ENCODE data around the gene TBXA2R.

Gene TBXA2R

DNA sequence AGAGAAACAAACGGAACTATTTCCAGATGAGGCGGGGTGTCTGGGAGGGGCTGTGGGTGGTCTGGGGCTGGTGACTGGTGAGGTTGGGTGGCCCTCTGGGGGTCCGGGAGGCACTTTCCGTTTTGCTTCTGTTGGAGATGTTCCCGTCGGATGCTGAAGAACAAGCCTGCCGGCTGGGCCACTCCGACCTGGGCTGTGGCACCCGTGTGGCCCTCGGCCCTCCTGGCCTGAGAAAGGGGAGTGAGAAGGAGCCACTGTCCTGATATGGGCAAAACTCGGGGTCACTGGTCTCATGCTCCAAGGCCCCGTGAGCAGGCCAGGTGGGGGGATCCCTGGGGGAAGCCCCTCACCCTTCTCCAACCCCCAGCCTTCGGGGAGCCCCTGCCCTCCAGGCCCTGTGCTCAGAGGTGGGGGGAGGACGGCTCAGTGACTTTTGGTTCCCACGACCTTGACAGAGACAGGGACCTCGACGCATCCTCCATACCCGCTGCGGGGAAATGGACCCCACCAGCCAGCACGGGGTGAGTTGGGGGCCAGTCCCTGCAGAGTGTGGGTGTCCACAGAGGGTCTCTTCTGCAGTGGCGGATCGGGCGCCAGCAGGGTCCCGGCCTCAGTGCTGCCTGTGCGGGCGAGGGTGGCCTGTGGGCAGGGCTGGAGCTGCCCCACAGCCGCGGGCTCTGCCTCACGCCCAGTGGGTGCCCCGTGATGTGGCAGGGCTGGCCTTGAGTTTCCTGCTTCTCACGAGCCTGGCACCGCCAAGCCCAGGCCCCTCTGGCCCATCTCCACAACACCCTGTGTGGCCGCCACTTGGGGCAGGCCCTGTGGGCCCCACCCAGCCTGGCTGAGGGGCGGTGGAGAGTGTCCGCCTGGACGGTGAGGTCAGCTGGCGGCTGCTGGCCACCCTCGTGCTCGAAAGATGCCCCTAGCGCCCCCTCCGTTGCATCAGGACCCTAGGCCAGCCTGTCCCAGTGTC is 4.4 kb upstream of the TBXA2R start:
- Histone ChIP-seq H3K79me2 (ENCODE audit: insufficient read depth, low read length) (no peaks in the 10 kb centered on the region), H3K4me2 (ENCODE audit: low read depth, low read length, poor library complexity, severe bottlenecking) (no peak overlapping the region), H3K4me1 (ENCODE audit: insufficient read depth, low read length, poor library complexity, severe bottlenecking) (no peaks in the 10 kb centered on the region), H3K9me2 (replicated peaks; ENCODE audit: low read depth, low read length) (no peaks in the 10 kb centered on the region), H3F3A (ENCODE audit: low read depth) (no peaks in the 10 kb centered on the region), H3K9me3 (ENCODE audit: insufficient read depth, low read depth, low read length) (no peaks in the 10 kb centered on the region), H3K27me3 (ENCODE audit: insufficient read depth, low read length, poor library complexity, severe bottlenecking) (no peaks in the 10 kb centered on the region), H3K9ac (ENCODE audit: low read depth, low read length, poor library complexity, severe bottlenecking) (no peak overlapping the region), H3K4me3 (ENCODE audit: low read length, poor library complexity, severe bottlenecking) (no peak overlapping the region), H4K20me1 (ENCODE audit: insufficient read depth, low read length, poor library complexity, severe bottlenecking) (no peaks in the 10 kb centered on the region), H2AFZ (ENCODE audit: low read length) (no peak overlapping the region), H3K36me3 (ENCODE audit: insufficient read depth, low read length) (peaks cover 7% of the 10 kb centered on the region; the same call in 1 of the 2 replicates)
- TF ChIP-seq EZH2phosphoT487 (IDR thresholded peaks at IDR 0.05; ENCODE audit: borderline replicate concordance) = no peak
- TF ChIP-seq, protein P1, sequence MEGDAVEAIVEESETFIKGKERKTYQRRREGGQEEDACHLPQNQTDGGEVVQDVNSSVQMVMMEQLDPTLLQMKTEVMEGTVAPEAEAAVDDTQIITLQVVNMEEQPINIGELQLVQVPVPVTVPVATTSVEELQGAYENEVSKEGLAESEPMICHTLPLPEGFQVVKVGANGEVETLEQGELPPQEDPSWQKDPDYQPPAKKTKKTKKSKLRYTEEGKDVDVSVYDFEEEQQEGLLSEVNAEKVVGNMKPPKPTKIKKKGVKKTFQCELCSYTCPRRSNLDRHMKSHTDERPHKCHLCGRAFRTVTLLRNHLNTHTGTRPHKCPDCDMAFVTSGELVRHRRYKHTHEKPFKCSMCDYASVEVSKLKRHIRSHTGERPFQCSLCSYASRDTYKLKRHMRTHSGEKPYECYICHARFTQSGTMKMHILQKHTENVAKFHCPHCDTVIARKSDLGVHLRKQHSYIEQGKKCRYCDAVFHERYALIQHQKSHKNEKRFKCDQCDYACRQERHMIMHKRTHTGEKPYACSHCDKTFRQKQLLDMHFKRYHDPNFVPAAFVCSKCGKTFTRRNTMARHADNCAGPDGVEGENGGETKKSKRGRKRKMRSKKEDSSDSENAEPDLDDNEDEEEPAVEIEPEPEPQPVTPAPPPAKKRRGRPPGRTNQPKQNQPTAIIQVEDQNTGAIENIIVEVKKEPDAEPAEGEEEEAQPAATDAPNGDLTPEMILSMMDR (conservative IDR thresholded peaks at IDR 0.05; ENCODE audit: low read length) = no peak

DNA sequence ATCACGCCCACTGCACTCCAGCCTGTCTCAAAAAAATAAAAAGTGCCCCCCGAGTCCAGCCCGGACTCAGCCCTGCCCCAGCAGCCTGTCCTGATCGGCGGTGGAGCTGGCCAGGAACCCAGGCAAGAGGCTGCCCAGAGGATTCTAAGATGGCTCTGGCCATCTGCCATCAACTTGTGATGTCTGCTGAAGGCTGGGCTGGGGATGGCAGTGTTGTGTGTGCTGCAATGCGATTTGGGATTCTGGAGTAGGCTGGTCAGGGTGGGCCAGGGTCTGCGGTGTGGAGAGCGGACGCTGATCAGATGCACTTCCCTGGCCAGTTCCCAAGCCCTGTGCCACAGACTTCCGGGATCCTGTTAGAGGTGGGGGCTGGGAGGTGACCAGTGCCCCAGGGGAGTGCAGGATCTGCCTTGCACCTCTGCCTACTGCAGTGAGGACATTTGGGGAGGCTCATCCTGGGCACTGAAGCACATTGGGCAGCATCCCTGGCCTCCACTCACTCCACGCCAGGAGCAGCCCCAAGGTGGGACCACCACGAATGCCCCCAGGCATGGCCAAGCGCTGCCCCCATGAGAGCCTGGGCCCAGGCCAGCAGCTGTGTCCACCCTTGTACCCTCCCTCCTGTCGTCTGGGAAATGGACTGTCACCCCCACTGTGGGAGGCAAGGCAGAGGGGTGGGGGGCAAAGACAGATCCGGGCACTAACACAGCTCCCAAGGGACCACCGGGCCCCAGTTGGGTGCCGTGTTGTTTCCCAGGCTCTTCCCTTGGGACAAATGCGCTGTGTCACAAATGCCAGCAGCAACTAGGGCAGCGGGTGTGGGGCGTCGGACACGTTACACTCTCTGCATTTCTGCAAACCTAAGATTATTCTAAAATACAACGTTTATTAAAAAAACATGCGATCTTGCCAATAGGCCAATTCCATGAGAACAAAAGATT is 3.4 kb upstream of the TBXA2R start:
- Histone ChIP-seq H3K4me1 (ENCODE audit: insufficient read depth, low read length, poor library complexity, severe bottlenecking) (peaks cover 5% of the 10 kb centered on the region), H3K79me2 (ENCODE audit: insufficient read depth, low read length) (no peaks in the 10 kb centered on the region), H3K36me3 (ENCODE audit: insufficient read depth, low read length) (peaks cover 7% of the 10 kb centered on the region; the same call in 1 of the 2 replicates), H4K20me1 (ENCODE audit: insufficient read depth, low read length, poor library complexity, severe bottlenecking) (no peaks in the 10 kb centered on the region), H3K4me3 (ENCODE audit: low read length, poor library complexity, severe bottlenecking) (no peak overlapping the region), H2AFZ (ENCODE audit: low read length) (no peak overlapping the region), H3K9ac (ENCODE audit: low read depth, low read length, poor library complexity, severe bottlenecking) (no peak overlapping the region), H3K4me2 (ENCODE audit: low read depth, low read length, poor library complexity, severe bottlenecking) (no peak overlapping the region), H3K27me3 (ENCODE audit: insufficient read depth, low read length, poor library complexity, severe bottlenecking) (no peaks in the 10 kb centered on the region), H3K9me2 (replicated peaks; ENCODE audit: low read depth, low read length) (no peaks in the 10 kb centered on the region), H3F3A (ENCODE audit: low read depth) (no peaks in the 10 kb centered on the region), H3K9me3 (ENCODE audit: insufficient read depth, low read depth, low read length) (no peaks in the 10 kb centered on the region)
- TF ChIP-seq EZH2phosphoT487 (IDR thresholded peaks at IDR 0.05; ENCODE audit: borderline replicate concordance) = no peak
- TF ChIP-seq, protein P1 (conservative IDR thresholded peaks at IDR 0.05; ENCODE audit: low read length) = no peak

DNA sequence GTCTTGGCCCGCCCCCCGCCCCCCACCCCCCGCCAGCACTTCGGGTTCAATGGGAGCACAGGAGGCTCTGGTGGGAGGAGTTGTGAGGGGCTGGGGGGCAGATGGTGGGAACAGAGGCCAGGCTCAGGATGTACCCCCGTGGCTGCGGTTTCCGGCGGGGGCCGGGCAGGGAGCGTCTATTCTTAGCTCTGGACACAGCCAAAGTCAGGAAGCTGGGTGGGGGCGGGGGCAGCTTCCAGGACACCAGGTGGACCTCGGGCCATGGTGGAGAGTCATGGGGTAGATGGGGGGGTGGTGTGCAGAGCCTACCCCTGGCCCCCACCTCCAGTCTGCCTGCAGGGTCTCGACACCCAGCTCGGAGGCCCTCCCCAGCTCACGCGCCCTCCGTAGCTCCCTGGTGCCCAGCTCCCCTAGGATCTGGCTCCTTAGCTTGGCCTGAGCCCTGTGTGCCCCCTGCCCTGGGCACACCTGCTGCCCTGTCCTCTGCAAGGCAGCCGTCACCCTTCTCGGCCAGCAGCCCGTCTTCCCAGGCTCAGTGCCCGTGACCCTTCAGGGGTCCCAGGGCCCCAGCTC is 2.2 kb upstream of the TBXA2R start:
- H3F3A ChIP-seq (ENCODE audit: low read depth) = no peaks in the 10 kb centered on the region
- H2AFZ ChIP-seq (ENCODE audit: low read length) = no peak overlapping the region
- H3K9me3 ChIP-seq (ENCODE audit: insufficient read depth, low read depth, low read length) = no peaks in the 10 kb centered on the region
- H3K4me3 ChIP-seq (ENCODE audit: low read length, poor library complexity, severe bottlenecking) = no peak overlapping the region
- TF ChIP-seq, protein P1 (conservative IDR thresholded peaks at IDR 0.05; ENCODE audit: low read length) = no peak
- TF ChIP-seq EZH2phosphoT487 (IDR thresholded peaks at IDR 0.05; ENCODE audit: borderline replicate concordance) = no peak
- H3K4me1 ChIP-seq (ENCODE audit: insufficient read depth, low read length, poor library complexity, severe bottlenecking) = peaks cover 7% of the 10 kb centered on the region
- H3K27me3 ChIP-seq (ENCODE audit: insufficient read depth, low read length, poor library complexity, severe bottlenecking) = no peaks in the 10 kb centered on the region
- no peaks in the 10 kb centered on the region for H3K9me2 ChIP-seq (replicated peaks; ENCODE audit: low read depth, low read length)
- no peak overlapping the region for H3K4me2 ChIP-seq (ENCODE audit: low read depth, low read length, poor library complexity, severe bottlenecking)
- no peaks in the 10 kb centered on the region for H4K20me1 ChIP-seq (ENCODE audit: insufficient read depth, low read length, poor library complexity, severe bottlenecking)
- H3K36me3 ChIP-seq (ENCODE audit: insufficient read depth, low read length) = peaks cover 7% of the 10 kb centered on the region; the same call in 1 of the 2 replicates
- H3K79me2 ChIP-seq (ENCODE audit: insufficient read depth, low read length) = no peaks in the 10 kb centered on the region
- no peak overlapping the region for H3K9ac ChIP-seq (ENCODE audit: low read depth, low read length, poor library complexity, severe bottlenecking)

Data from Loucy (cell line).